GM19324 (cell line): ENCODE measurements around the gene PCSK6.

Experiments
- ATAC-seq: cut with Tn5 transposase; IDR thresholded peaks from one replicate; pipeline ENCODE4 v1.9.1; 2021; ENCODE audit warnings: mild to moderate bottlenecking, moderate library complexity; ENCODE audit not compliant: unreplicated experiment, low FRiP score

Gene PCSK6

DNA sequence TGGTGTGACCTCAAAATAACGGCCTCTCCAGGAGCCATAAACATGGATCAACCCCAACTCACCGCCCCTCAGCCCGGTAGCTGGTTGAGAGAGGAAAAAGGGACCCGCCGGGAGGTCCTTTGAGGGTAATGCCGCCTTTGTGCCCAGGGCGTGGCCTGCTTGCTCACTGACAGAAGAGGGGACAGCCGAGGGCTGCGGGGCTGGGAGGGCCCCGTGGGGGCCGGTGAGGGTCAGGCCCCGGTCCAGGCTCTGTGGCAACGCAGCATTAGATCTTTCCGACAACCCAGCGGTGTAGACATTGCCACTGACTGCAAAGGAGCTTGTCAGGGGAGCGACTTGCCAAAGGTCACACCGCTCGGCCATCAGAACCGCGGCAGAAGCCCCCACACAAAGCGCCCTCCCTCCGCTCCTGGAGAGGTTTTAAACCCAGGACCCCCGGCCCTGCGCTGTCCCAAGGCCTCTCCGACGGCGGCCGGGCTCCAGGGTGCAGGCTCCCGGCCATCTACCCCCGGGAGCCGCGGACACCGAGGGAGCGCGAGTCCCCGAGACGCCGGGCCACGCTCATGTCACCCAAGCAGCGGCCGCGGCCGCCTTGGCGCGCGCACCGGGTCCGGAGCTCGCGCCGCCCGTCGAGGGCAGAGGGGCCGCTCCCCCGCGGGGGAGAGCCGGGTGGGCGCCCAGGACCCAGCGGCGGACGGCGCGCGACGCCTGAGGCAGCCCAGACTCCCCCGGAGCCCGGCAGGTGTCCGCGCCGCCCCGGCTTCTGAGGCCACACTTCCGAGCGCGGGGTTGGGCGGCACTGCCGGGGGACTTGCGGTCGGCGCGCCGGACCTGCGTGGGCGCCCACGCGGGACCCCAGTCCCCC, 975 bp downstream of the PCSK6 start:
- no peak for ATAC-seq

- no peak for ATAC-seq
These were observed 2.6 kb downstream of the PCSK6 start for GRCh38 chr15:101486696-101487459.

GRCh38 chr15:101483462-101483861, 6.0 kb downstream of the PCSK6 start:
- no peak for ATAC-seq

- no peak for ATAC-seq
These were observed 6.8 kb downstream of the PCSK6 start for GRCh38 chr15:101482526-101483371.

- ATAC-seq, result no peak
These were observed 7.5 kb downstream of the PCSK6 start for GRCh38 chr15:101481917-101482525.

DNA sequence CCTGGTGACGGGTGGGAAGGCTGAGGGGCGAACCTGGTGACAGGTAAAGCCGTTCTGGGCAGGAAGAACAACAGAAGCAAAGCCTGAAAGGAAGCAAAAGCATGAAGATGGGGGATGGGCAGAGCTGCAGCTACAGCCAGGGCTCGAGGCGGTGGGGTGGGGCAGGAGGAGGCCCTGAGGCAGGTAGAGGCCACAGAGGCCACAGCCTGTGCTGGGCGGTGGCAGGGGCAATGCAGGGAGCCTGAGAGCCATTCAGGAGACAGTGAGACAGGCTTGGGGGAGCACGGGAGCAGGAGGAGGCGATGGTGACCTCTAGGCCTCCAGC, 8.2 kb downstream of the PCSK6 start:
- no peak for ATAC-seq

DNA sequence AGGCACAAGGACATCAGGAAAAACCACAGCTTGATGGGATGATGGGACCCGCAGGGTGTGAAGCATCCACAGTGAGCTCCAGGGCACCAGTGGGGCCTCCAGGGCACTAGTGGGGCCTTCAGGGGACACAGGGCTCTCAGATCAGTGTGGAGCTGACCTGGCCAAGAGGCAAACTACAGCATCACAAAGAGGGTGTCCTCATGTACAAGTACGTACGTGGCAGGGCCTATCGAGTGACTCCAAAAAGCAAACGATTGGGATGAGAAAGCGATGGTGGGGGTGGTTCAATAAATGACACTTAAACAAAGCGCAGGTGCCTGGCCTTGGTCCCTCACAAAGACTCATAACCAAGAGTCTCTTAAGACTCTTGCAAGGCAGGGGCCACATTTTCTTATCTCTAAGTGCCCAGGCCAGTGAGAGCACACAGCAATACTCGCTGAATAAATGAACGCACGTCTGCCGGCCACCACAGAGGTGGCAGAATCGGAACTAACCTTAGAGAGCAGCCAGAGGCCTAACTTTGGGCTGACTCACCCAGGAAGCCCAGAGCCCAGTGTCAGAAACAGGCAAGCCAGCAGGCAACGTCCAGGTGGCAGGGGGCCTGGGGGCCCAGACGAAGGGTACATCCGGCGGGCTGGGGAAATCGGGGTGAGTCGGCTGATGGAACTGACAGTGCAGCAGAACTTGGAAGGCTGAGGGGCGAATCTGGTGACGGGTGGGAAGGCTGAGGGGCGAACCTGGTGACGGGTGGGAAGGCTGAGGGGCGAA, 8.7 kb downstream of the PCSK6 start:
- no peak for ATAC-seq

- no peak for ATAC-seq
These were observed 9.5 kb downstream of the PCSK6 start for GRCh38 chr15:101479851-101480612.

DNA sequence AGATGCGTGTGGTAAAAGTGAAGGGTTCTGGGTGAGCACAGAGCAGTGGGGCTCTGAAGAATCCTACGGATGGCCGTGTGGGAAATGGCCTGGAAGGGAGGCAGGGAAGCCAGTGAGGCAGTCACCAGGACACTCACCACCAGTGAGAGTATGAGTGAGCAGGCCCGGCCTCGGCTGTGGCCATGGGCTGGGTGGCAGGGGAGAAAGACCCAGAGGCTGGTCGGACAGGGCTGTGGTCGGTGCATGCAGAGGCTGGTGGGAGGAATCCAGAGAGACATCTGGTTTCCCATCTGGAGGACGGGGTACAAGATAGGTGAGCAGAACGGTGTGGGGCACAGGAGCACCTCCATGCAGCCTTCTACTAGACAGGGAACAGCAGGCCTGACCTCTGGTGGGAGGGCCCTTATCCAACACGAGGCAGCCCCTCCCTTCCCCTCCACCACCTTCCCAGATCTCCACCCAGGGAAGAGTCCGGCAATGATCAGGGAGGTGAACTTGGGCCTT, 10.1 kb downstream of the PCSK6 start:
- ATAC-seq, result no peak

DNA sequence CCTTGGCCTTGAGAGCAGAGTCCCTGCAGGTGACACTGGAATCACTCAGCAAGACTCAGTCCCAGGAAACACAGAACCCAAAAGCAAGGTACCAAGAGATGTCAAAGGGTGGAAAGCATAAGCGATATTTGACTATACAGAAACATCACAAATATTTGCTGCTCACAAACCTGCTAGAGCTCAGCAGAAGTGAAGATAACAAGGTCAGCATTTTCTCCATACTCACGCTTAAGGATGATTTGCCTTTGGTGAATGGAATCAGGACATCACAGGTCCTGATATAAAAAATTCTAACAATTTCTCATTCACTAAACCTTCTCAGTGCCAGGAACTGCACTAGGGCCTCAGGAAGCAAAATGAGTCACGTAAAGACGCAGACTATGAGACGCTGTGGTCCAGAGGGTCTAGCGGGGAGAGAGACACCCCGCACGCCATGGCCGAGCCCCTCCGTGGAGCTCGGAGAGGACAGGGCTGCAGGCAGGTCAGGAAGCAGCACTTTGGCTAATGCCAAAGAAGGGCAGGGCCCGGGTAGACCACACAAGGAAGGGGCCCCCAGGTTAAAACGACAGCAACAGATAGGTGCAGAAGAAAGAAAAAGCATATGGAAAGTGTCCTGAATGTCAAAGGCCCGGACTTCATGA, 10.7 kb downstream of the PCSK6 start:
- no peak for ATAC-seq

DNA sequence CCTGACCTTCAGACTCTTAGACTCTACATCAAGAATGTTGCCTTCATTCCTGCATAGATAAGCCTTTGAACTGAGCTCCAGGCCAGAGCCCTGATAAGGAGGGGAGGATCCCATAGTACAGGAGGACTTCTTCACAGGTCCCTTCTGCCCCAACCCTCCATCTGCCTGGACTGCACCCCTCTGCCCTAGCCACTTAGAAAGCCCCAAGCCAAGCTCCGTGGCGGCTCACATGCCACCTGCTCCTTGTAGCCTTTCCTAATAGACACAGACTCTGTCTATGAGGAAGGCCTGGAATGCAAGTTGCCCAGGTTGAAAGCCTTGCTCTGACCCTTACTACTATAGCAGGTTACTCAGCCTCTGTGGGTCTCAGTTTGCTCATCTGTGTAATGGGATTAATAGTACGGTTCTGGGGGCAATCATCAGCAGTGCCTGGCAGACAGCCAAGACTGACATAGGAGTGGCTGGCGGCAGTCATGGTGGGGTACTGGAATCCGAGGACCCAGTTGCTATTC, 11.6 kb downstream of the PCSK6 start:
- ATAC-seq, result no peak

DNA sequence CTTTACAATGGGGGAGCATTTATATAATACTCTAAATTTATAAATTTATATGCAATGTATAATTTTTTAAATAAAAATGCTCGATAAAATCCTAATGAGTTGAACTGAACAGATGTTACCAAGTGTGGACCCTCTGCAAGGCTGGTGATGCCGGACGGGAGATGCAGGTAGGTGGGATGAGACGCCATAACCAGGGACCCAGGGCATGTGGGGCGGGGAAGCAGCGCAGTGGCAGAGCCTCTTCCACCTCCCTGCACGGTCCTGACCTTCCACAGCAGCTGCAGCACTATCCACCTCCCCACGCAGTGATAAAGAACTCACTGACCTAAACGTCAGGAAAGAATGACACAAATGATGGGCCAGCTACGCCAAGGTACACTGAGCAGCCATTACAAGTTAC, 12.8 kb downstream of the PCSK6 start:
- ATAC-seq, result no peak

DNA sequence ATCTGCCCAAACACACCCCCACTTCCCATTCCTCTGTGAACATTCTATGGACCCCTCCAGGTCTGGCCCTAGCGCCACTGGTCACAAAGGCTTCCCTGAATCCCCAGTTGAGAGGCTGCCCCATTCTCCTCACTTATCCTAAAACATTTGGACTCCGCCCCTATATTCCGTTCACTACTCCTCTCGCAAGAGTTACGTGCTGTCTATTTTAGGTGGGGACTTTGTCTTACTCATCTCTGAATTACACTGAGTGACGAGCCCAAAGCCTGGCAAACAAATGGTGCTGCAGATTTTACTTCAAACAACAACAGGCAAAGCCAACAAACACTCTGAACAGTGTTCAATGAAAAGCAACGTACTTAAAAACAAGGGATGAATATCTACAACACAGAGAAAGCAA, 14.5 kb downstream of the PCSK6 start:
- no peak for ATAC-seq

GRCh38 chr15:101474233-101474632, 15.3 kb downstream of the PCSK6 start:
- ATAC-seq, result no peak

DNA sequence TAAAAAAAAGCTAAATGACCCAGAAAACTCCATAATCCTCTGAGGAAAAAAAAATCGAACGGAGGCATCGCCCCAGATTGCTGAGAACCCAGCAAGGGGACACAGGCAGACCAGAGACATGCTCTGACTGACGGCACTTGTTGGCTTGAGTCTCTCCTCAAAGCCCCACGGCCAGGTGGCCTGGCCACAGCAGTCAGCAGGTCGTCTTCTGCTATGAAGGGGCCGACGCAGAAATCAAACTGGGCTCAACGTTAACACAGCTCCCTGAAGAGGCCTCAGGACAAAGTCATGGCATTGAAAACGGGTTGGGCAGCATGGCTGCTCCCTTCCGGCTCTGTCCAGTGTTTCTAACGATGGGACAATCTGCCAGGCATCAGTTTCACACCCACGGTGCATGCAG, 17.5 kb downstream of the PCSK6 start:
- ATAC-seq, result no peak

DNA sequence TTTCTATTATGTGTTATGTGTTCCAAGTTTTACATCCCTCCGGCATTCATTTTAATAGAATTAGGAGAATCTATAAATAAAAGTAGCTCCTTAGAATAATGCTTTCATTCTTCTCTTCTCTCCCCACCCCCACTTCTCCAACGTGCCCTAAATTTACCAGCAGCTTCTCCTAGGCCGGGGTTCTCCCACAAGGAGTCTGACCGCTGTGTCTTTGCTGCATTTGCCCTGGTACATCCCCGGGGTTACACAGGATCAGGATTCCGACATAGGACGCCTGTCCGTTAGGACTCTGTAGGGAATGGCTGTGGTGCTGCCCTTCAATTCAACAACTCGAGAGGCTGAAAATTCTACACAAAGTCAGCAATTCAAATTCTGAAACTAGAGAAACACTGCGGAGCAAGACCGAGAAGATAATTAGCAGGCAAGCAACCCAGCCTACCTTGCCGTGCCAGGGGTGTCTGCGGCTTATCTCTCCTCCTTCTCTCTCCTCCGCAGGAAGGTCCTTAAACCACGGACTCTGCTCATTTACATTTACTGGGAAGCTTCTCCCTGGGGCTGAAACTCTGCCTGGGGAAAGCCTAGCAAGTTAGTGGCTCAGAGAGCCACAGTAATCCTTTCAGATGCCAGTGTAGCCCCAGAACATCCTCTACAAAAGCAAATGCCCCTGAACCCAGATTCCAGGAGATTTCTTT, 18.8 kb downstream of the PCSK6 start:
- ATAC-seq, result no peak

DNA sequence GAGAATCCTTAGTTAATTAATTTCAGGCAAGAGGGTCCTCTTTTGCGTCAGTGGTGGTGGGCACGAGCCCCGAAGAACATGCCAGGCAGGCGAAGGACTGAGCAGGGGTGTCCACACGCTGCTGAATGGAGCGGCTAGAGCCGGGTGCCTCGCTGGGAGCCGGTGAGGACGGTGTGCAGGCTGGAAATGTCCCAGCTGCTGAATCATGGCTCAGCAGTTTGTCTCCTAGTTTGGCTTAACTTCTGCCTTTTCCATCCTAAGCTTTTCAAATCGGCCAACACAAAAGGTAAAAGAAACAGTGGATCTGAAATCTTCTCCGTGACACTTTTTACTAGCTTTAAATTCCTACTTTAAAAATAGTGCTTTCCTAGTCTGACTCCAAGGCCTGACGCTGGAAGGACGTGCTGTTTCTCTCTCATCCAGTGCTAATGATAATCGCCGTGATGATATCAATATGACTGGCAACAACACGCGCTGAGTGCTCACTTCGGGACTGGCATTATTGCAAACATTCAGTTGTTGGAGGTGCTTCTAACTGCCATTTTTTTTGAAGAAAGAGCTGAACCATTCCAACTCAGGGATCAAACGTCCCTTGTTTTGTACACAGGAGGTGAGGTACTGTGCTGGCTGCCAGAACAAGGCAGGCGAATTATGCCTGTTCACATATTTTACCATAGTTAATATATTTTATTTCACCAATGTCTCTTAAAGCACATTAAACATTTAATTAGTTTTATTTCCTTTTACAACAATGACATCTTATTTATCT, 19.8 kb downstream of the PCSK6 start:
- no peak for ATAC-seq
